ENCODE data around the gene AKAP14. TPM values are rescaled to one million over a fixed set of nuclear protein-coding genes. Genes with fewer than 3 reads are reported as not detected.

The AKAP14 gene
- total and polyA plus RNA-seq, 2 of the 8 experiments (the other 6 are each of a cell fraction or from before 2014, with no cell fraction given), result 0.79 to 1.3 TPM

- FAIRE-seq, result no peak
These were observed 24.3 kb downstream of the AKAP14 start for GRCh38 chrX:119919835-119920585.

More at GRCh38 chrX:119919835-119920585, 24.3 kb downstream of the AKAP14 start:
- H2BK5ac ChIP-seq (ENCODE audit: low read depth, low read length), result no peak overlapping the region
- H2AFZ ChIP-seq (ENCODE audit: low read length), result no peak overlapping the region
- H3K4ac ChIP-seq (replicated peaks; ENCODE audit: insufficient read length, low read depth, low read length), result no peak overlapping the region
- no peak overlapping the region for H3K9ac ChIP-seq (replicated peaks in 1 of 4; ENCODE audit: extremely low read depth in 1 of 4, low read depth in 3 of 4, low read length in 3 of 4)
- H3K56ac ChIP-seq (replicated peaks; ENCODE audit: insufficient read length, low read depth, low read length), result no peak overlapping the region
- no peak overlapping the region for H2BK15ac ChIP-seq (ENCODE audit: low read length)
- no peak overlapping the region for H3K4me3 ChIP-seq (ENCODE audit: extremely low read depth in 1 of 4, insufficient read depth in 2 of 4, low read depth in 3 of 4, low read length in 4 of 4)
- POLR2A ChIA-PET (ENCODE audit: partially characterized antibody), result interaction anchor here (1.1 kb wide), 1 partner anchor 21 kb away, joined by 3 read pairs; no protein-coding TSS in a partner anchor
- no peaks in the 10 kb centered on the region for H3K79me1 ChIP-seq (ENCODE audit: low read depth, low read length)
- TF ChIP-seq CBX5 (IDR thresholded peaks at IDR 0.05; ENCODE audit: low read depth, low read length) (no peak), CEBPB (IDR thresholded peaks at IDR 0.05; ENCODE audit: low read depth, low read length) (peak; percentile 75)
- H2BK20ac ChIP-seq (ENCODE audit: low read length), result no peak overlapping the region
- no peak overlapping the region for H3K23ac ChIP-seq (ENCODE audit: insufficient read length)
- no peaks in the 10 kb centered on the region for H3K27me3 ChIP-seq (replicated peaks in 1 of 4; ENCODE audit: control insufficient read depth in 3 of 4, extremely low read depth in 1 of 4, insufficient read depth in 3 of 4, low read length in 3 of 4)
- no peak overlapping the region for H3K14ac ChIP-seq (ENCODE audit: insufficient read length)
- no peak overlapping the region for H2BK120ac ChIP-seq (replicated peaks; ENCODE audit: low read depth, low read length)
- no peak overlapping the region for H3K27ac ChIP-seq (ENCODE audit: low read depth, low read length)
- H3K36me3 ChIP-seq (ENCODE audit: control insufficient read depth in 2 of 4, insufficient read depth in 4 of 4, low read length in 3 of 4), result no peaks in the 10 kb centered on the region
- WGBS, 2 experiments (ENCODE audit: extremely low coverage in 1 of 2, insufficient coverage in 1 of 2, insufficient read length in 1 of 2, insufficient replicate concordance in 2 of 2, low coverage in 1 of 2, low lambda C conversion rate in 2 of 2, missing lambda C conversion rate in 1 of 2), result 98% methylated on average over 4 of the region's 5 CpGs; no CpG with 5 or more reads in 1 of the 2 experiments
- no peak overlapping the region for H4K8ac ChIP-seq (ENCODE audit: extremely low read depth, insufficient read depth, low read length)
- no peaks in the 10 kb centered on the region for H3K4me1 ChIP-seq (replicated peaks in 1 of 4; ENCODE audit: control insufficient read depth in 3 of 4, insufficient read depth in 4 of 4, low read length in 3 of 4)
- no peak overlapping the region for H3K4me2 ChIP-seq (ENCODE audit: insufficient read depth in 1 of 2, low read depth in 2 of 2, low read length in 2 of 2)
- CTCF ChIA-PET (ENCODE audit: partially characterized antibody), result interaction anchor here (0.7 kb wide), 1 partner anchor 52 kb away, joined by 3 read pairs; no protein-coding TSS in a partner anchor
- no peaks in the 10 kb centered on the region for H3K9me3 ChIP-seq (ENCODE audit: insufficient read depth in 2 of 2, low read depth in 1 of 2, low read length in 1 of 2)
- H4K5ac ChIP-seq (ENCODE audit: insufficient read length, low read depth, low read length), result no peak overlapping the region
- no peak overlapping the region for H3K18ac ChIP-seq (ENCODE audit: extremely low read depth, low read length)
- no peaks in the 10 kb centered on the region for H4K20me1 ChIP-seq (replicated peaks in 1 of 2; ENCODE audit: control insufficient read depth in 1 of 2, insufficient read depth in 2 of 2, low read length in 2 of 2)
- no peak overlapping the region for H2AK5ac ChIP-seq (ENCODE audit: low read depth, low read length)
- no peak for DNase-seq (ENCODE audit: low read depth in 1 of 2, low spot score in 2 of 2)
- no peak overlapping the region for H4K91ac ChIP-seq (replicated peaks; ENCODE audit: insufficient read length, low read length)
- no peaks in the 10 kb centered on the region for H3K23me2 ChIP-seq (ENCODE audit: low read depth, low read length)
- no peaks in the 10 kb centered on the region for H3K79me2 ChIP-seq (ENCODE audit: control insufficient read depth in 1 of 2, insufficient read depth in 2 of 2, low read length in 2 of 2)
- H2BK12ac ChIP-seq (ENCODE audit: low read depth, low read length), result no peak overlapping the region
